ENCODE results near the gene CNTN6. TPM values are rescaled to one million over a fixed set of nuclear protein-coding genes. Genes with fewer than 3 reads are reported as not detected.
A peak's percentile ranks its signal among the peaks of the same experiment; 100 is the strongest.

Gene CNTN6
- total RNA-seq, 1 experiment from 2014 or later: not detected

- DNase-seq (ENCODE audit: low spot score): no peak
Measured at GRCh38 chr3:1172644-1173043, 79.8 kb downstream of the CNTN6 start.

- no peak for DNase-seq (ENCODE audit: low spot score)
Measured at GRCh38 chr3:1179146-1179545, 86.3 kb downstream of the CNTN6 start.

GRCh38 chr3:1183320-1184048 lies 90.7 kb downstream of the CNTN6 start:
- DNase-seq (ENCODE audit: low spot score): no peak

- no peak for DNase-seq (ENCODE audit: low spot score)
Measured at GRCh38 chr3:1190569-1190968, 97.7 kb downstream of the CNTN6 start.

GRCh38 chr3:1191026-1191425 lies 98.2 kb downstream of the CNTN6 start:
- DNase-seq (ENCODE audit: low spot score): no peak

GRCh38 chr3:1195947-1196346 lies 103.1 kb downstream of the CNTN6 start:
- DNase-seq (ENCODE audit: low spot score): no peak

- DNase-seq (ENCODE audit: low spot score): no peak
Measured at GRCh38 chr3:1197051-1197450, 104.2 kb downstream of the CNTN6 start.

GRCh38 chr3:1200371-1200770 lies 107.5 kb downstream of the CNTN6 start:
- DNase-seq (ENCODE audit: low spot score): no peak

GRCh38 chr3:1207904-1208303 lies 115.1 kb downstream of the CNTN6 start:
- DNase-seq (ENCODE audit: low spot score): no peak

- DNase-seq (ENCODE audit: low spot score): no peak
Measured at GRCh38 chr3:1214933-1215332, 122.1 kb downstream of the CNTN6 start.

GRCh38 chr3:1216856-1217255 lies 124.0 kb downstream of the CNTN6 start:
- no peak for DNase-seq (ENCODE audit: low spot score)

GRCh38 chr3:1227111-1227510 lies 134.3 kb downstream of the CNTN6 start:
- DNase-seq (ENCODE audit: low spot score): no peak

- DNase-seq (ENCODE audit: low spot score): no peak
Measured at GRCh38 chr3:1228289-1228688, 135.5 kb downstream of the CNTN6 start.

- DNase-seq (ENCODE audit: low spot score): no peak
Measured at GRCh38 chr3:1230920-1231319, 138.1 kb downstream of the CNTN6 start.

GRCh38 chr3:1232276-1232675 lies 139.5 kb downstream of the CNTN6 start:
- DNase-seq (ENCODE audit: low spot score): no peak

GRCh38 chr3:1235526-1236120 lies 142.8 kb downstream of the CNTN6 start:
- no peak for DNase-seq (ENCODE audit: low spot score)

GRCh38 chr3:1251282-1252060 lies 158.6 kb downstream of the CNTN6 start:
- DNase-seq (ENCODE audit: low spot score): peak; percentile 7

GRCh38 chr3:1252061-1252430 lies 159.2 kb downstream of the CNTN6 start:
- no peak for DNase-seq (ENCODE audit: low spot score)

GRCh38 chr3:1262246-1262645 lies 169.4 kb downstream of the CNTN6 start:
- DNase-seq (ENCODE audit: low spot score): no peak

- no peak for DNase-seq (ENCODE audit: low spot score)
Measured at GRCh38 chr3:1263121-1263520, 170.3 kb downstream of the CNTN6 start.

GRCh38 chr3:1269808-1270207 lies 177.0 kb downstream of the CNTN6 start:
- DNase-seq (ENCODE audit: low spot score): no peak

GRCh38 chr3:1272546-1273265 lies 179.9 kb downstream of the CNTN6 start:
- DNase-seq (ENCODE audit: low spot score): no peak
